Naive thymus-derived CD4-positive, alpha-beta T cell (primary cell): ENCODE measurements around the gene LRRK1. TPM values are rescaled to one million over a fixed set of nuclear protein-coding genes. Genes with fewer than 3 reads are reported as not detected.
"Not testable (repeated sequence)": the region's sequence is repeated elsewhere in the genome, so short reads cannot be mapped to it uniquely, and the experiment has no call there.

Experiments used
- ATAC-seq: fragments of 150-1000 bp; cut with Tn5 transposase; 2 replicates; pipeline ENCODE4 v1.10.0; 2021; ENCODE audit warnings: mild to moderate bottlenecking, moderate library complexity
- CTCF ChIA-PET: fragments of 350-600 bp; sonication (Branson Sonifier 250); formaldehyde crosslinking; loops from one replicate; lab custom pipeline; 2021; ENCODE audit warnings: antibody characterized with exemption; lab: Charles Lee
- POLR2A ChIA-PET: fragments of 350-600 bp; sonication (Branson Sonifier 250); formaldehyde crosslinking; loops from one replicate; lab custom pipeline; 2021; ENCODE audit warnings: antibody characterized with exemption, inconsistent platforms; lab: Charles Lee
- DNase-seq, 9 donors: peaks; one replicate each; pipeline versions ENCODE4 v3.0.0 to v3.0.0-alpha.2; 2020 to 2022; ENCODE audit warnings: mixed read lengths in 1 of 9
- H3K27ac ChIP-seq: one replicate; pipeline ENCODE4 v1.7.0; 2013; ENCODE audit warnings: mild to moderate bottlenecking, low read depth, low read length, moderate library complexity
- H3K27me3 ChIP-seq, 2 donors: one replicate each; pipeline ENCODE4 v1.7.0; 2013; ENCODE audit warnings: low read length in 2 of 2, mild to moderate bottlenecking in 2 of 2, moderate library complexity in 2 of 2; ENCODE audit not compliant: control insufficient read depth in 2 of 2, insufficient read depth in 2 of 2
- H3K36me3 ChIP-seq, 3 experiments: 1 replicate in 2 of 3; 2 replicates in 1 of 3; pipeline ENCODE4 v1.7.0; 2013; ENCODE audit warnings: low read length in 3 of 3, mild to moderate bottlenecking in 3 of 3, moderate library complexity in 1 of 3; ENCODE audit not compliant: insufficient read depth in 3 of 3, control insufficient read depth in 2 of 3
- H3K4me1 ChIP-seq, 2 donors: one replicate each; pipeline ENCODE4 v1.7.0; 2013; ENCODE audit warnings: low read length in 2 of 2, mild to moderate bottlenecking in 2 of 2, moderate library complexity in 1 of 2; ENCODE audit not compliant: control insufficient read depth in 2 of 2, insufficient read depth in 2 of 2
- H3K4me3 ChIP-seq: 2 replicates; pipeline ENCODE4 v1.7.0; 2013; ENCODE audit warnings: mild to moderate bottlenecking, low read length
- H3K9me3 ChIP-seq, 3 experiments: 1 replicate in 2 of 3; 2 replicates in 1 of 3; pipeline ENCODE4 v1.7.0; 2013; ENCODE audit warnings: low read length in 3 of 3; ENCODE audit not compliant: control insufficient read depth in 2 of 3
- H3K27ac Mint-ChIP-seq, 9 donors: one replicate each; pipeline ENCODE4 v1.8.0; 2020 to 2022; ENCODE audit warnings: mixed read lengths in 9 of 9, mild to moderate bottlenecking in 8 of 9, moderate library complexity in 5 of 9, inconsistent platforms in 2 of 9
- H3K27me3 Mint-ChIP-seq, 5 donors: one replicate each; pipeline ENCODE4 v1.8.0; 2021 to 2022; ENCODE audit warnings: mixed read lengths in 5 of 5, mild to moderate bottlenecking in 1 of 5
- H3K36me3 Mint-ChIP-seq, 5 donors: one replicate each; pipeline ENCODE4 v1.8.0; 2020 to 2022; ENCODE audit warnings: mixed read lengths in 5 of 5, mild to moderate bottlenecking in 3 of 5, inconsistent platforms in 1 of 5
- H3K4me1 Mint-ChIP-seq, 7 donors: one replicate each; pipeline ENCODE4 v1.8.0; 2020 to 2022; ENCODE audit warnings: mixed read lengths in 7 of 7, mild to moderate bottlenecking in 3 of 7, inconsistent platforms in 1 of 7
- H3K4me3 Mint-ChIP-seq, 10 donors: one replicate each; pipeline ENCODE4 v1.8.0; 2020 to 2022; ENCODE audit warnings: mild to moderate bottlenecking in 10 of 10, mixed read lengths in 10 of 10, moderate library complexity in 6 of 10, inconsistent platforms in 2 of 10
- H3K9me3 Mint-ChIP-seq, 11 donors: one replicate each; pipeline ENCODE4 v1.8.0; 2020 to 2022; ENCODE audit warnings: mixed read lengths in 11 of 11, mild to moderate bottlenecking in 4 of 11, inconsistent platforms in 1 of 11, moderate library complexity in 1 of 11
- intact Hi-C, 2 donors: fragments of 100-400 bp; cut with micrococcal nuclease; formaldehyde crosslinking; loops; one replicate each; pipeline ENCODE4 v1.15.1; 2023
- polyA plus RNA-seq, 2 donors: library from polyadenylated mRNA; unstranded; fragments of 300-500 nt; fragmentation: Illumina TruSeq; gene quantifications; one replicate each; pipeline ENCODE4 v1.2.3, GENCODE V29; 2021
- total RNA-seq, 6 experiments: library from RNA in 5 of 6; stranded (reverse) in 5 of 6; gene quantifications; 1 replicate in 5 of 6; 2 replicates in 1 of 6; pipeline ENCODE4 v1.2.3 and lab custom pipeline; 2021 to 2026

The LRRK1 gene
- total and polyA plus RNA-seq, 7 experiments from 2014 or later, result 0.54 to 15.1 (median 0.60) TPM; not detected in 2

- Mint-ChIP-seq H3K9me3 (peaks cover 0 to 3% (median 0%) of the 10 kb centered on the region in 11 donors), H3K27me3 (peaks cover 0 to 18% (median 9%) of the 10 kb centered on the region in 5 donors), H3K27ac (no peak overlapping the region), H3K4me1 (peaks cover 0 to 18% (median 0%) of the 10 kb centered on the region in 7 donors), H3K4me3 (no peak overlapping the region), H3K36me3 (peaks cover 0 to 14% (median 0%) of the 10 kb centered on the region in 5 donors)
- DNase-seq (no peak), ATAC-seq (no peak)
- Histone ChIP-seq H3K27ac (no peak overlapping the region), H3K36me3 (no peaks in the 10 kb centered on the region), H3K27me3 (no peaks in the 10 kb centered on the region), H3K9me3 (no peaks in the 10 kb centered on the region), H3K4me3 (no peak overlapping the region), H3K4me1 (no peaks in the 10 kb centered on the region)
- ChIA-PET POLR2A (no interaction called here), CTCF (interaction anchor here (1.9 kb wide), 1 partner anchor 164 kb away, joined by 4 read pairs; no protein-coding TSS in a partner anchor)
- intact Hi-C loops, result no loop called here
These were observed 174.8 kb downstream of the LRRK1 start for GRCh38 chr15:101093958-101094357.

DNA sequence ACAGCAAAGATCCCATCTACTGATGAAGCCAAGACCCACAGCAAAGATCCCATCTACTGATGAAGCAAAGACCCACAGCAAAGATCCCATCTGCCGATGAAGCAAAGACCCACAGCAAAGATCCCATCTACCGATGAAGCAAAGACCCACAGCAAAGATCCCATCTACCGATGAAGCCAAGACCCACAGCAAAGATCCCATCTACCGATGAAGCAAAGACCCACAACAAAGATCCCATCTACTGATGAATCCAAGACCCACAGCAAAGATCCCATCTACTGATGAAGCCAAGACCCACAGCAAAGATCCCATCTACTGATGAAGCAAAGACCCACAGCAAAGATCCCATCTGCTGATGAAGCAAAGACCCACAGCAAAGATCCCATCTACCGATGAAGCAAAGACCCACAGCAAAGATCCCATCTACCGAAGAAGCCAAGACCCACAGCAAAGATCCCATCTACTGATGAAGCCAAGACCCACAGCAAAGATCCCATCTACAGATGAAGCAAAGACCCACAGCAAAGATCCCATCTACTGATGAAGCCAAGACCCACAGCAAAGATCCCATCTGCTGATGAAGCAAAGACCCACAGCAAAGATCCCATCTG, 176.7 kb downstream of the LRRK1 start:
- Mint-ChIP-seq H3K4me1 (peaks cover 0 to 18% (median 0%) of the 10 kb centered on the region in 7 donors), H3K36me3 (peaks cover 0 to 14% (median 0%) of the 10 kb centered on the region in 5 donors), H3K27me3 (peaks cover 0 to 18% (median 9%) of the 10 kb centered on the region in 5 donors)
- H3K4me1 ChIP-seq, H3K27ac Mint-ChIP-seq, H3K27me3 ChIP-seq, POLR2A ChIA-PET, CTCF ChIA-PET, H3K36me3 ChIP-seq, DNase-seq, H3K9me3 Mint-ChIP-seq, H3K27ac ChIP-seq, H3K9me3 ChIP-seq, intact Hi-C loops, H3K4me3 ChIP-seq, H3K4me3 Mint-ChIP-seq, ATAC-seq: not testable (repeated sequence)

DNA sequence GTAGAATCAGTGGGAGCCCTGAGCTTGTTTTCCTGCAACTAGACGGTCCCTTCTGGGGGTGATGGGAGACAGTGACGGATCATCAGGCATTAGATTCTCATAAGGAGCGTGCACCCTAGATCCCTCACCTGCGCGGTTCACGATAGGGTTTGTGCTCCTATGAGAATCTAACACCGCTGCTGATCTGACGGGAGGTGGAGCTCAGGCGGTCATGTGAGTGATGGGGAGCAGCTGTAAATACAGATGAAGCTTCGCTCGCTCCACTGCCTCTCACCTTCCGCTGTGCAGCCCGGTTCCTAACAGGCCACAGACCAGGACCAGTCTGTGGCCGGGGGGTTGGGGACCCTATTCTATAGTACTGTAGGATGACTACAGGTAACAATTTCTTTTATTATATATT, 178.0 kb downstream of the LRRK1 start:
- Mint-ChIP-seq H3K27me3 (peaks cover 0 to 18% (median 9%) of the 10 kb centered on the region in 5 donors), H3K27ac (no peak overlapping the region), H3K4me1 (peaks cover 0 to 16% (median 0%) of the 10 kb centered on the region in 7 donors), H3K4me3 (no peak overlapping the region), H3K36me3 (peaks cover 0 to 14% (median 0%) of the 10 kb centered on the region in 5 donors), H3K9me3 (peaks cover 0 to 3% (median 0%) of the 10 kb centered on the region in 11 donors)
- H3K36me3 ChIP-seq, result no peaks in the 10 kb centered on the region
- H3K4me3 ChIP-seq, result no peak overlapping the region
- no peaks in the 10 kb centered on the region for H3K9me3 ChIP-seq
- POLR2A ChIA-PET, result no interaction called here
- ATAC-seq (no peak), DNase-seq (no peak)
- CTCF ChIA-PET, result no interaction called here
- no peaks in the 10 kb centered on the region for H3K4me1 ChIP-seq
- intact Hi-C loops, result no loop called here
- H3K27ac ChIP-seq, result no peak overlapping the region
- H3K27me3 ChIP-seq, result no peaks in the 10 kb centered on the region

- no peak overlapping the region for H3K27ac Mint-ChIP-seq
- Histone ChIP-seq H3K4me1 (no peaks in the 10 kb centered on the region), H3K36me3 (no peaks in the 10 kb centered on the region), H3K27ac (no peak overlapping the region), H3K27me3 (no peaks in the 10 kb centered on the region), H3K9me3 (no peaks in the 10 kb centered on the region), H3K4me3 (no peak overlapping the region)
- H3K27me3 Mint-ChIP-seq, result peaks cover 0 to 15% (median 0%) of the 10 kb centered on the region in 5 donors
- peaks cover 0 to 11% (median 0%) of the 10 kb centered on the region in 5 donors for H3K36me3 Mint-ChIP-seq
- no peak overlapping the region for H3K4me3 Mint-ChIP-seq
- intact Hi-C loops, result no loop called here
- peaks cover 0 to 3% (median 0%) of the 10 kb centered on the region in 11 donors for H3K9me3 Mint-ChIP-seq
- ATAC-seq (no peak), DNase-seq (no peak)
- H3K4me1 Mint-ChIP-seq, result peaks cover 0 to 9% (median 0%) of the 10 kb centered on the region in 7 donors
- POLR2A ChIA-PET, result no interaction called here
- CTCF ChIA-PET, result no interaction called here
These were observed 180.0 kb downstream of the LRRK1 start for GRCh38 chr15:101099183-101099582.

DNA sequence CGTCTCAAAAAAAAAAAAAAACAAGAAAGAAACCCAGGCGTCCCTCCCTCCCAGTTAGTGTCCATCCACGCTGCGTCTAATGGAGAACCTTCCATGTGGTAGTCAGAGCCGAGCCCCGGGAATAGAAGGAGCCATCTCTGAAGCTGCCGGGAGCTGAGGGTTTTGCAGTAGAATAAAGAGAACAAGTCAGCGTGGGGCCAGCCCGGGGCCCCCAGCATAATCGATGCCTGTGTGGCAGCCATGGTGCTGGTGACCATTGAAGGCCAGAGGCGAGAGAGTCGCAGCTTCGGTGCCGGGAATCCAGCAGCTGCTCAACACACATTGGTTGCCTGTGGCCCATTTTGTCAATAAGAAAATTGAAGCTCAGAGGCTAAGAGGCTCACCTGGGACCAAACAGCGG, 181.0 kb downstream of the LRRK1 start:
- H3K9me3 ChIP-seq, result no peaks in the 10 kb centered on the region
- intact Hi-C loops, result no loop called here
- H3K4me3 ChIP-seq, result no peak overlapping the region
- H3K27ac ChIP-seq, result no peak overlapping the region
- H3K4me3 Mint-ChIP-seq, result no peak overlapping the region
- POLR2A ChIA-PET, result no interaction called here
- H3K4me1 ChIP-seq, result no peaks in the 10 kb centered on the region
- H3K36me3 Mint-ChIP-seq, result peaks cover 0 to 6% (median 0%) of the 10 kb centered on the region in 5 donors
- H3K36me3 ChIP-seq, result no peaks in the 10 kb centered on the region
- peaks cover 0 to 9% (median 0%) of the 10 kb centered on the region in 7 donors for H3K4me1 Mint-ChIP-seq
- no peaks in the 10 kb centered on the region for H3K27me3 ChIP-seq
- ATAC-seq, result no peak
- H3K27ac Mint-ChIP-seq, result no peak overlapping the region
- peaks cover 0 to 2% (median 0%) of the 10 kb centered on the region in 11 donors for H3K9me3 Mint-ChIP-seq
- CTCF ChIA-PET, result interaction anchor here (2.3 kb wide), 1 partner anchor 158 kb away, joined by 7 read pairs; no protein-coding TSS in a partner anchor
- no peak for DNase-seq
- H3K27me3 Mint-ChIP-seq, result peaks cover 0 to 11% (median 0%) of the 10 kb centered on the region in 5 donors

DNA sequence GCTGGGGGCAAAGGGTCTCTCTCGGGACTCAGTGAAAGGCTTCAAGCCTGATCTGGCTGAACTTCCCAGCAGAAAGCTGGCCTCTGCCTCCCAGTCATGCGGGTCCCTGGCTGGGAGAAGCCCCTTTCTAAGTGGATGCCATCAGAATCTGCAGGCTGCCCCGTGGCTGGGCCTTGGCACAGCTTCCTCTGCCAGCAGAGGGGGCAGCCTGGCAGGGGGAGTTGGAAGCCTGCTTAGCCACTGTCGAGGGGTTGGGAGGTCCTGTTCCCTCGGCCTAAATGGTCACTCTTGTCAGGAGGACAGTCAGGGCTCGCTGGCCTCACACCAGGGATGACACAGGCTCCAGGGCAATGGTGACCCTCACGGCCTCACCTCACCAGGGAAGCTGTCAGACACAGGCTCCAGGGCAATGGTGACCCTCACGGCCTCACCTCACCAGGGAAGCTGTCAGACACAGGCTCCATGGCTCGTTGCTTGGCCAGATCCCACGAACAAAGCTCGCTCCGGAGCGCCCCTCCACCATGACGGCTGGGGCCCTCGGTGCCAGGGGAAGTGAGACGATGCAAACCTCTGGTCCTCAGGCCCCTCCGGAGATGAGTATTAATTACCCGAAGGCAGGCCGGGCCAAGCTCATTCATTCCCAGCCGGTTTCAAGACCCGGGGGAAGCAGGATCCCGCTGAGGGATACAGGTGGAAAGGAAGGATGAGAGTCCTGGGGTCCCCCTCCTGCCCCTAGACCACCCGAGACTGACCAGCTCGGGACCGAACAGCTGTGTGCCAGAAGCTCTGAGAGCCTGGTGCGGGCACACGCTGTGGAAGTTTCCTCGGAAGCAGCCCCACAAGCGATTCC, 181.7 kb downstream of the LRRK1 start:
- no peak overlapping the region for H3K27ac Mint-ChIP-seq
- peaks cover 0 to 3% (median 0%) of the 10 kb centered on the region in 5 donors for H3K36me3 Mint-ChIP-seq
- peaks cover 0 to 2% (median 0%) of the 10 kb centered on the region in 11 donors for H3K9me3 Mint-ChIP-seq
- Histone ChIP-seq H3K4me1 (no peaks in the 10 kb centered on the region), H3K27ac (no peak overlapping the region), H3K4me3 (no peak overlapping the region), H3K9me3 (no peaks in the 10 kb centered on the region), H3K27me3 (no peaks in the 10 kb centered on the region), H3K36me3 (no peaks in the 10 kb centered on the region)
- peaks cover 0 to 9% (median 0%) of the 10 kb centered on the region in 7 donors for H3K4me1 Mint-ChIP-seq
- peaks cover 0 to 7% (median 0%) of the 10 kb centered on the region in 5 donors for H3K27me3 Mint-ChIP-seq
- CTCF ChIA-PET, result interaction anchor here (0.8 to 2.3 kb wide), 2 partner anchors 92 to 157 kb away, joined by 3 to 7 read pairs; no protein-coding TSS in a partner anchor
- POLR2A ChIA-PET, result no interaction called here
- H3K4me3 Mint-ChIP-seq, result no peak overlapping the region
- intact Hi-C loops, result no loop called here
- ATAC-seq (no peak), DNase-seq (no peak)
